B cell (primary cell): Measurements from ENCODE around the gene CCBE1.

ENCODE experiments used
- CTCF ChIP-seq: fragments of 200-600 bp; IDR thresholded peaks from one replicate; pipeline ENCODE4 v1.8.0; 2022; ENCODE audit warnings: antibody characterized with exemption, mild to moderate bottlenecking
- EZH2 ChIP-seq: IDR thresholded peaks from 2 replicates; pipeline ENCODE4 v1.6.1; 2012; ENCODE audit warnings: borderline replicate concordance, low read depth, mild to moderate bottlenecking, moderate library complexity, low read length; ENCODE audit not compliant: insufficient read depth, poor library complexity, severe bottlenecking

GRCh38 chr18:59616501-59616900, 80.7 kb downstream of the CCBE1 start:
- TF ChIP-seq CTCF: no peak
- no peak for TF ChIP-seq EZH2
